Heart left ventricle (tissue), 13 donors: Measurements from ENCODE around the gene UQCC2.

ENCODE experiments used
- CTCF ChIP-seq, 12 donors: fragments of 200-600 bp; sonication (generic) in 4 of 12; IDR thresholded peaks; one replicate each; pipeline versions ENCODE4 v1.5.0 to v1.8.0; 2018 to 2022; ENCODE audit warnings: antibody characterized with exemption in 12 of 12, mild to moderate bottlenecking in 5 of 12
- POLR2A ChIP-seq, 2 donors: fragments of 450-650 bp; IDR thresholded peaks; one replicate each; pipeline ENCODE4 v1.6.1; 2017; ENCODE audit warnings: antibody characterized with exemption in 2 of 2, mild to moderate bottlenecking in 2 of 2, moderate library complexity in 2 of 2
- donor health status: ischemic (EF 13 %, LVEDD 7.1; RV severe dilation, severe dysfunction).
- donor health status: DM: no; HTN: yes; CAD: no.
- donor health status: DM: no; HTN: no; CAD: no.
- donor health status: ischemic (EF 25% LVEDD 6.9; RV normal size, moderate dysfunction).
- donor health status: ischemic (EF 25% LVEDD 5.7; RV mildly dilated, moderate dysfunction).
- donor health status: ischemic (EF 35%, LVEDD 5.7; RV mildly dilated, moderate dysfunction).
- donor health status: nonischemic (EF 11% LVEDD 7.7; RV severe dilation, severe dysfunction).
- donor health status: DM: yes; HTN: yes; CAD: no.
- donor health status: PGD.
- donor health status: ischemic (EF 29% LVEDD 5.4; RV normal size, mild dysfunction).
- donor health status: nonischemic (EF 23%, LVEDD 6.1; RV moderate dilation, normal function).

- TF ChIP-seq CTCF (IDR thresholded peaks at IDR 0.05): no peak
- no peak for TF ChIP-seq POLR2A (IDR thresholded peaks at IDR 0.05)
These were observed 21.6 kb upstream of the UQCC2 start for GRCh38 chr6:33732817-33733708.
